Measurements from ENCODE around the gene FAM8A1.

DNA sequence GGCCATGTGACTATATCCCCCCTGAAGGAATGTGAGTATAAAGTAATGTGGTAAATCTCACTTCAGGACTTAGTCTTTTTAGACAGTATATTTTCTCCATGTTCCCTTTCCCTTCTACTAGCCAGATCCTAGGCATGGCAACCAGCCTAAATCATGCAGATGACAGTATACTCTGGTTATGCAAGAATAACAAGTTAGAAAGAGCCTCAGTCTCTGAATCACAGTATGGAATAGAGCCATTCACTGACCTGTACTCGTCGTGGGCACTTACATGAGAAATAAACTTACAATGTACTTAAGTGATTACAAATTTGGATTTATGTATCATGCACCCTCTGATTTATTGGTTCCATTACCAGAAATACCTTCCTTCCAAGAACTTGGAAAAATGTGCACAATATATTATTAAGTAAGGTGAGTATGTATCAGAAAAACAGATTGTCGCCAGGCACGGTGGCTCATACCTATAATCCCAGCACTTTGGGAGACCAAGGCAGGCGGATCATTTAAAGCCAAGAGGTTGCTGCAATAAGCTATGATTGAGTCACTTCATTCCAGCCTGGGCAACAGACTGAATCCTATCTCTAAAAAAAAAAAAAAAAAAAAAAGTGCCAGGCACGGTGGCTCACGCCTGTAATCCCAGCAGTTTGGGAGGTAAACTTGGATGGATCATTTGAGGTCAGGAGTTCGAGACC is 25.1 kb upstream of the FAM8A1 start:
- TF ChIP-seq SPI1 (IDR thresholded peaks at IDR 0.05; ENCODE audit: low read depth, low read length) (no peak), POLR2AphosphoS5 (IDR thresholded peaks at IDR 0.05; ENCODE audit: low read depth, low read length) (no peak), POLR2A (IDR thresholded peaks at IDR 0.05; ENCODE audit: low read depth, low read length) (no peak), TAF1 (IDR thresholded peaks at IDR 0.05; ENCODE audit: low read depth, low read length) (no peak), PAX5 (IDR thresholded peaks at IDR 0.05; ENCODE audit: insufficient read depth, low read length, severe bottlenecking) (no peak)
